ENCODE measurements around the gene INPP5A.

DNA sequence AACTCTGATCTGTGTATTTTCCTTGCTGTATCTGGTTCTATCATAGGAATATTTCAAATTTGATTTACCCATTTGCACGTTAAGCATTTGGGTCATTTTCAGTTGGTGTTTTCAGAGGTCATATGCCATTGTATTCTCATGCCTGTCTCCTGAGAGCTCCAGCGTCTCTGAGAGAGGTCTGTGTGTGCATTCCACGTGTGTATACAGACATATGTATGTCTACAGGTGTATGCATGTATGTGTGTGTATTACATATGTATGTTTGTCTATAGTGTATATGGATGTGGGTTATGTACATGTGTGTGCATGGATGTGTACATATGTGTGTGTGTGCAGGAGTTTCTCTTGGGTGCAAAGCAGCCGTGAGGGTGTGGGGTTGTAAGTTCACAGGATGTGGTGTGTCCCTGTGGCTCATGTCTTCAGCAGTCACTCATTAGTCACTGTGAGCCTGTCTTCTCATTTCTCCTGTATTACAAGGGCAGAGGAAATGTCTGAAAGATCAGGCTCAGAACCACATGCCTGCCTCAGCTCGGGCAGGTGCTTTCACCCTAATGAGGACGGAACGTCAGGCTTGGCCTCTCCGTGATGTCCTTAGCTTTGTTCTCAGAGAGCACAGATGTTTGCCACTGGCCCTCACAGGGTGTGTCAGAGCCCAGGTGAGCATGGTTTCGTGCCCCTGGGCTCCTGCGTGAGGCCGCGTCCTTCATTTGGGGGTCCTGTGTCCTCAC is 146.7 kb downstream of the INPP5A start:
- TF ChIP-seq RBM15 (IDR thresholded peaks at IDR 0.05; ENCODE audit: insufficient read depth, low read length) (no peak), EZH2 (IDR thresholded peaks at IDR 0.05; ENCODE audit: borderline replicate concordance, low read depth, low read length) (no peak), DEAF1 (CRISPR knock-in tag; IDR thresholded peaks at IDR 0.05) (no peak), BMI1 (IDR thresholded peaks at IDR 0.05; ENCODE audit: low read length) (no peak), ZBTB40 (IDR thresholded peaks at IDR 0.05) (no peak), ZBTB40 (CRISPR knock-in tag; IDR thresholded peaks at IDR 0.05) (no peak), CHAMP1 (IDR thresholded peaks at IDR 0.05) (no peak)
- TF ChIP-seq, protein P1, sequence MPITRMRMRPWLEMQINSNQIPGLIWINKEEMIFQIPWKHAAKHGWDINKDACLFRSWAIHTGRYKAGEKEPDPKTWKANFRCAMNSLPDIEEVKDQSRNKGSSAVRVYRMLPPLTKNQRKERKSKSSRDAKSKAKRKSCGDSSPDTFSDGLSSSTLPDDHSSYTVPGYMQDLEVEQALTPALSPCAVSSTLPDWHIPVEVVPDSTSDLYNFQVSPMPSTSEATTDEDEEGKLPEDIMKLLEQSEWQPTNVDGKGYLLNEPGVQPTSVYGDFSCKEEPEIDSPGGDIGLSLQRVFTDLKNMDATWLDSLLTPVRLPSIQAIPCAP (CRISPR knock-in tag; IDR thresholded peaks at IDR 0.05; ENCODE audit: borderline replicate concordance), result no peak

Measured in K562 (cell line).